Nucleus accumbens (tissue), 56 donors: ENCODE data around the gene FOXA1.

Source experiments
- DNase-seq, 56 donors: peaks; one replicate each; lab custom pipeline; 2025; lab: John Stamatoyannopoulos, UW

FOXA1 gene

DNA sequence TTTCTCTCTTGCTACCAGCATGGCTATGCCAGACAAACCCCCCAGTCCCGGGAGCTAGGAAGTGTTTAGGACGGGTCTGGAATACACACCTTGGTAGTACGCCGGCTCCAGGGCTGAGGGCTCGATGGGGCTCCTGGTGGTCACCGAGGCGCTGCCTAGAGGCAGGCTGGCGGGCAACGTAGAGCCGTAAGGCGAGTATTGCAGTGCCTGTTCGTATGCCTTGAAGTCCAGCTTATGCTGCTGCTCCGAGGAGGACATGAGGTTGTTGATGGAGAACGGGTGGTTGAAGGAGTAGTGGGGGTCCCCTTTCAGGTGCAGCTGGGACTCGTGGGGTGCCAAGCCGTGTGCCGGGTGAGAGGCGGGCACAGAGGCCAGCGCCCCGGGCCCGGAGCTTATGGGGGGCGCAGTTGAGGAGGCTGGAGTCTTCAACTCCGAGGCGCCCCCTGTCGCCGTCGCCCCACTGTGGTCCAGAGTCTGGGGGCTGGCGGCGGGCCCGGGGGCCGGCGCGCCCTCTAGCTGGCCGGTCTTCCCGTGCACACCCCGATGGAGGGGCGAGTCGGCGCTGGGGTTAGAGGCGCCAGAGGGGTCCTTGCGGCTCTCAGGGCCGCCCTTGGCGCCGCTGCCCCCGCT lies 3.6 kb downstream of the FOXA1 start:
- no peak for DNase-seq

DNA sequence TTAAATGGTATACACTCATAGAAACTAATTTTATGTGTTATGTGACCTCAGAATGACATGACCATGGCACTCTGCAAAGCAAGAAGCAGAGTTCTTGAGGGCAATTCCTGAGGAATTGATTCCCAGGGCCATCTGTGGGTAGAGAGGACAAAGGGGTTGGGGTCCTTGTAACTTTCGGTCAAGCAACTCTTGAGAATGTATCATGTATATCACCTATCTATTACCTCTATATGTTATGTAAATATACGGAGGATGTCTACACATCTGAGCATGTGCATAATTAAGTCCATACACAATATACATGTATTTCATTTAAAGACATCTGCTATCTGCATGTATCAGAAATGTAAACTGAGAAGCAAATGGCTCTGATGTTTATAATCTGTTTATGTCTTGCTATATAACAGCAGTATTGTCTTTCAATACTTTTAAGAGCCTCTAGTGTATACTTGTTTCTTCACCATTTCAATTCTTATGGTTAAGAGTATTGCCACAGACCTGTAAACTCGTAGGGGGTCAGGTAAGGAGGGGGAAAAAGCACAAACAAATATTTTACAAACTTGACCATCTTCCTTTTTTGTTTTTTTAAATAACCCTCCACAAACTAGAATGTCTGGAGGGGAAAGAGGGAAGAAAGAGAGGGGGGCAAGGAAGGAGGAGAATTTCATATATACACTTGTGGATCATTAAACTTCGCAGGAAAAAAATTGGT lies 4.5 kb downstream of the FOXA1 start:
- DNase-seq: no peak

GRCh38 chr14:37589715-37590427 lies 5.2 kb downstream of the FOXA1 start:
- no peak for DNase-seq

- DNase-seq: no peak
Measured at GRCh38 chr14:37588956-37589714, 5.9 kb downstream of the FOXA1 start.

DNA sequence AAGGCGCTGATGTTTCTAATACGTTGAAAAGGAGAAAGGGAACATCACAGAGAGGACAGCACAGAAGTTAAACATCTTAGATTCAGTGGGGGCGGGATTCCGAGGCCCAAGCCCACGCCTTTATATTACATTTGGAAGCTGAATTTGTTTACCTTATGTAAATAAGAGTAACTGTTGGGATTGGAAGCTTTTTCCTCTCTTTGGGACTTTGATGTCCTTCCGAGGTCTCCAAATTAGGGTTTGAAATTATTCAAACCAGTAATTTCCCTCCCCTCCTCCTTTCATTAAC lies 6.4 kb downstream of the FOXA1 start:
- no peak for DNase-seq

DNA sequence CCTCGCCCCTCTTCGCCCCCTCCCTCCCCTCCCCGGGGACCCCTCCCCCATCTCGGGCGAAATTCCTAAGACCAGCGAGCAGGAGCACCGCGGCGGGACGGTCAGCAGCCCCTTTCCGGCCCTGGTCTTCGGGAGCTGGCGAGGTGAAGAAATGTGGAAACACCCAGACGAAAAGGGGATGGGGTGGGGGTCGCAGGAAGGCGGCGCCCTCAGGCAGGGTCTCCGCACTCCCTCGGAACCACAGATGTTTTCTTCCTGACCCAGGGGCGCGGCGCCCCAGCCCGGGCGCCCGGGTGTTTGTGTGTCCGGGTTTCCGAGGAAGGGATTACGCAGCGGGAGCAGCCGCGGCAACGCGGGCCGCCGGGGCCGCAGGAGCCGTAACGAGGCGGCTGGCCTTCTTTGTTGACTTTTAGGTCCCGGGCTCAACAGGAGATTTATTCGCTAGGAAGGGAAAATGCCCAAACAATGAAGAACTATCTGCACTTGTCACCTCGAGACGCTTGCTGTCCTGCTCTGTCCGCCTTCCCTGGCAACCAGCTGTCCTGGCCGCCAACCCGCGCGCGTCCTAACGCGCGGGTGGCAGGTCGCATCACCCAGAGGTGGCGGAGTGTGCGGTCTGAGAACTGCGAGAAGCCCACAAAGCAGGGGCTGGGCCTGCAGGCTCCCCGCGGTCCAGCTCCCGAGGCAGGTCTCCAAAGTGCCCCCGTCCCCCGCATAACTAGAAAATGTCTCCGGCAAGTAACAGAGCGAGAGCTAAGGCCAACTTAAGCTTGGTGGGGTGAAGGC lies 7.0 kb downstream of the FOXA1 start:
- DNase-seq: no peak

- no peak for DNase-seq
Measured at GRCh38 chr14:37587131-37587803, 7.8 kb downstream of the FOXA1 start.

DNA sequence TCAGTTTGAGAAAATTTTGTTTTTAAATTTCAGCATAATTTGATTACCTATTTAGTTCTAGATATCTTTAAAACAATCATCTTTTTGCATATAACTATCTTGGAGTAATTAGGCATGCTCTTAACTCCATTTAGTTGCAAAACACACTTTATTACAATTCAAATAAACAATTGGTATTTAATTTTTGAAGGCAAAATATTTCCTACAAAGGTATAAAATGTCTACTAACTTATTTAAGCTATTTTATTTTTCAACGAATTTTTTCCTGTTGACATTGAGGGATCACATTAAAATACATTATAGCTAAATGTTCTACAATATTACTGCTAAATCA lies 8.3 kb downstream of the FOXA1 start:
- DNase-seq: no peak

- no peak for DNase-seq
Measured at GRCh38 chr14:37585971-37586796, 8.9 kb downstream of the FOXA1 start.

GRCh38 chr14:37585101-37585511 lies 9.9 kb downstream of the FOXA1 start:
- DNase-seq: no peak

- no peak for DNase-seq
Measured at GRCh38 chr14:37584211-37585100, 10.6 kb downstream of the FOXA1 start.

DNA sequence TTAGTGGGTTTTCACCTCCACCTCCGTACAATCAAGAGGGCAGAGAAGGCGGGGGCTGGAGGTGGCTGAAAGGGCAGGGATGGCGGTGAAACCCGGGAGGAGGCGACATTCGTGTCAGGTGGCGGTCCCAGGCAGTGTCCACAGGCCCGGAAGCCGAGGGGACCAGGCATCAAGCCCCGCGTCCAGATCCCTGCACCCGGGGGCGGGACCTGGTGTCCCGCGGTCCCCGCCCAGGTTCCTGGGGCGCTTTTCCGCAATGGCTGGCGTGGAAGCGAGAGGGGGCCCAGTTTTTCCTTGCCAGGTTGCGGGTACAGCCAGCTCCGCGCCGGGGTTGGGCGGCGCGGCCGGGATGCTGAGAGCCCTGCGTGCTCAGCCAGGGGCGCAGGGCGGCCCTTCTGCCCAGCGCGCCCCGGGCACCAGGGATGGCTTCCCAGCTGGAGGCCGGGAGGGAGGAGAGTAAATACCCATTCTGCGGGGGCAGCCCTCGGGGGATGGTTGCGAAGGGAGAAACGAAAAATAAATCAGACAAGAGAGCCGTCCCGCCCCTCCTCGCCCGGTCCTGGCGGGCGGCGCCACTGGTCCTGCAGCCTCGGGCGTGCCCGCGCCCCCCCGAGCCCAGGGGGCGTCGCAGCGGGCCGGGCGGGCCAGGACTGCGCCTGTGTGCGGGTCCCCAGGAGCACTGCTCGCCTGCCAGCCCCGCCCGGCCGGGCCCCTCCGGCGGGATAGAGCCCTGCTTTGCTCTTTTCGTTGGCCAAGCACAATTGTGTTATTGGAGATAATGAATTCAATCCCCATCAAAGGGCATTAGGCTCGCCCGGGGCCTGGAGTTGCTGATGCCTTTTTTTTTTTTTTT lies 11.5 kb downstream of the FOXA1 start:
- DNase-seq: no peak

DNA sequence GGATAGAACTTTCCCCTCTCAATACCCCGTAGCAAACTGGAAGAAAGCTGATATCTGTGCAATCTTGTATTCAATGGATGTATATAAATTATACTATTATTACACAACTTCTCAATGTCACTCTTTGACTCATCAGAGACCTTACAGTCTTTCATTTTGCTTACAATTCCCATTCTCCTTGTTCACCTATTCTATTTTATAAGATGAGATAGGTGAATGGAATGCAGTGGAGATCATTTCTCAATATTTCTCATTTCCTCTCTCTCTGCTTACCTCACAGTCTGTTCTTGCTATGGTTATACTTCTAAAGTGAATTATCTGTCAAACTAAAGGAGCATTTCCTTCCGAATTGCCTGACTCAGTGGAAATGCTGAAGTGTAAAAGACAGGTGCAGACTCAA lies 14.9 kb downstream of the FOXA1 start:
- DNase-seq: no peak

DNA sequence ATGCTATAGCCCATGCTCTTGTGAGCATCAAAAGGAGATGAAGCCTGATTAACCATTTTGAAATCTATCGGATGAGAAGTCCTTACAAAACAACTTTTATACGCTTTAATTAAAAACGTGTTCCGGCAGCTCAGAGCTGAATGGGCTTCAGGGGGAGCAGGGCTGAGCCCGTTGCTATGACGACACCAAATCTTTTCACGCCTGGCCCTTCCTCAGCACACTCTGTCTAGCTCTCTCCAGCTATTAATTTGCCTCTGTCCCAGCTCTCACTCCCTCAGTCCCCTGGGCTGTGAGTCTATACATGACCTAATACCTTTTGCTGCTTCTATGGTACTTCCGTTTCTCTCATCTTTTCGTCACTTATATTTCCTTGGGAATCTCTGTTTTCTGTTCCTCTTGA lies 15.8 kb downstream of the FOXA1 start:
- no peak for DNase-seq

GRCh38 chr14:37573356-37573755 lies 21.7 kb downstream of the FOXA1 start:
- DNase-seq: no peak

DNA sequence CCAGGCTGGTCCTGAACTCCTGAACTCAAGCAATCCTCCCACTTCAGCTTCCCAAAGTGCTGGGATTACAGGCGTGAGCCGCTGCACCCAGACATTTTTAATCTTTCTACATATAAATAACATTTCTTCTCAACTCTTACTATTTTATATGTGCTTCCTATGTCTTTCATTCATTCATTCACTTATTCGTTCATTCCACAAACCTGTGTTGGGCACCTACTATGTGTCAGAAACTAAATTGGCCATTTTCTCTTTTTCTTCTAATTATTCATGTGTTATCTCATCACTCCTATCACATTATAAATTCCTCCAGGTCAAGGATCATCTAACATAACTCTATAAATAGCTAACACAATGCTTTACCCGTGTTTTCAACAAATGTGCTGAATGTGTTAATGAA lies 23.7 kb downstream of the FOXA1 start:
- DNase-seq: no peak

- DNase-seq: no peak
Measured at GRCh38 chr14:37569729-37570128, 25.3 kb downstream of the FOXA1 start.
